GM19099 (cell line): ENCODE data around the gene PAPPA.

Source experiments
- POLR2A ChIP-seq: IDR thresholded peaks from 3 replicates; pipeline ENCODE4 v1.6.1; 2011; ENCODE audit warnings: low read depth; ENCODE audit not compliant: insufficient read length; ENCODE audit errors: extremely low read depth

The PAPPA gene

GRCh38 chr9:116344416-116344815 is 190.8 kb downstream of the PAPPA start:
- TF ChIP-seq POLR2A, result no peak

DNA sequence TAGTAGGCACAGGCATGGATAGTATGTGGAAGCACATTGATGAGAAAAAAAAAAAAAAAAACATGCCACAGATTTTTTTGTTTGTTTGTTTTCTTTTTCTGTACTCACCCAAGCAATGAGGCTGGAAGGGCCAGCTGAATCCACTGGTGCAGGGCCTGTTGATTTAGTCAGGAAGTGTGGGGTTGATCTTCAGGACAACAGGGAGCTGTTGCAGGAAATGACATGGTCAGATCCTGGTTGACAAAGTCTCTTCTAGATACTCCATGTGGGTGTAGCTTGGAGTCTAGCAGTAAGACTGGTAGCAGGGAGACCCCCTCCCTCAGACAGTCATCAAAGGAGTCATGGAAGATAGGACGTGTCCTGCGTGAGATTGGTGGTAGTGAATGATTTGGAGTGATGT is 191.8 kb downstream of the PAPPA start:
- TF ChIP-seq POLR2A, result no peak

DNA sequence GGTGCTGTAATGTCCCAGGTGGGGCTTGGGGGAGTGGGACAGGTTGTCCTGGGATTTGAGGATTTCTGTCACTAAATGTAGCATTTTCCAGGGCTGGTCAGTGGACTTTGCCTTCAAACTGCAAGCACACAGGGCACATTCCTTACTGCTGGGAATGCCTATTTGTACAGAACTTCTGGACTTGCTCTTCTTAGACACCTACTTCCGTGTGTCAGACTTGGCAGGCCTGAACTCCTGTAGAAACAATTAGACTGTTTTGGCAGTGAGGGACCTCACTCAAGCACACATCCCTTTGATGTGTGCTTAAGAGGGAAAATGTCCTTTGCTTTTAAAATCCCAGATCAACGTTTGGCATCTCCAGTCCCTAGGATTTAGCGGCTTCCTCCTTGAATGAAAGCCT is 192.2 kb downstream of the PAPPA start:
- no peak for TF ChIP-seq POLR2A

DNA sequence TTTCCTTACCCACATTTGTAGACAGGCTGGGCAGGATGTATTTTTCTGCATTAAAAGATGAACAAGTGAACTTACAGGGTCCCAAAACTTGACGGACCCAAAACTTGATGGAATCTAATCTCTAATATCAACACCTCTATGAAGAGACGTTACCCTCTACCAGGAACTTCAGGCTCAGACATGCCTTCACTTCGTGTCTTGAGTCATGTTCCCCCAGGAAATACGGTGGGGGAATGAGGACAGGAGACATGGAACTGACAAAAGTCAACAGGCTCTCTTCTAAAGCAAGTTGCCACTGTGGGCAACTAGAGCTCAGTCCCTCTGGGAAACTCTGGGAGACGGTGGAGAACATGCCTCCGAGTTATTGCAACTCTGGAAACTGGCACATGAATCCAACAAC is 196.1 kb downstream of the PAPPA start:
- TF ChIP-seq POLR2A, result no peak

DNA sequence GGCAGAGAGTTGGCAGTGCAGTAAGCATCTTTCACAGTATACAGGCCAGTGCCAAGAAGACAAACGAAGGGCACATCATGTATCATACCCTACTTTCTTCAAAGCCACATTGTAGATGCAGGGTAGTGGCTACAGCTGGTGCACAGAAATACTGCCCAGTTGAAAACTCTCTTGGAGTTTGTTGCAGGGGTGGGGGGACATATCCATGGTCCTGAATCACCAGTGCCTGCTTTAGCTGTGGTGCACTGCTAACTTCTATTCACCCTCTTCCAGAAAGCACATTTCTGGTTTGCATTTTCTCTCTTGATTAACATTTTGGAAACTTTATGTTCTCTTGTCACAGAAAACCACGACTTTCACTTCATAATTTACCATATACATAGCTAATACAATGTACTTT is 196.6 kb downstream of the PAPPA start:
- no peak for TF ChIP-seq POLR2A

GRCh38 chr9:116352958-116353357 is 199.4 kb downstream of the PAPPA start:
- no peak for TF ChIP-seq POLR2A

- TF ChIP-seq POLR2A, result no peak
Observed at GRCh38 chr9:116355153-116355921, 201.7 kb downstream of the PAPPA start.

- TF ChIP-seq POLR2A, result no peak
Observed at GRCh38 chr9:116358251-116358650, 204.7 kb downstream of the PAPPA start.

GRCh38 chr9:116360016-116360415 is 206.4 kb downstream of the PAPPA start:
- no peak for TF ChIP-seq POLR2A

DNA sequence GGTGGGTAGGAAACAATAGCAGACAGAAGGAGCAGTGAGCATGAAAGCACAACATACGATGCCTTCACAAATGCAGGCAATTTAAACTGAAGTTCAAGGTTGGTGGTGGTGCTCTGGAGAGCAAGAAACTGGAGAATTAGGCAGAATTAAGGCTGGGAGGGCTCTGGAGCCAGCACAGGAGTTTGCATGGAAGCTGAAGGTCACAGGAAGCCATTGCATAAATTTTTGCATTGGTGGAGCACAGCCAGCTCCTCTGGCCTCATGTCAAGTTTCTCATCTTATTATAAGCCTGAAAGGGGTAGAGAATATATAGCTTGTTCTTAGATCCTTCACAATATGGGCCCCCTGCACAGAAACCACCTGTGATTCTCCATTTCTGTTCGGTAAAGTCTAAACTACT is 207.4 kb downstream of the PAPPA start:
- TF ChIP-seq POLR2A, result no peak

- no peak for TF ChIP-seq POLR2A
Observed at GRCh38 chr9:116361547-116361946, 208.0 kb downstream of the PAPPA start.

GRCh38 chr9:116362493-116362892 is 208.9 kb downstream of the PAPPA start:
- no peak for TF ChIP-seq POLR2A

DNA sequence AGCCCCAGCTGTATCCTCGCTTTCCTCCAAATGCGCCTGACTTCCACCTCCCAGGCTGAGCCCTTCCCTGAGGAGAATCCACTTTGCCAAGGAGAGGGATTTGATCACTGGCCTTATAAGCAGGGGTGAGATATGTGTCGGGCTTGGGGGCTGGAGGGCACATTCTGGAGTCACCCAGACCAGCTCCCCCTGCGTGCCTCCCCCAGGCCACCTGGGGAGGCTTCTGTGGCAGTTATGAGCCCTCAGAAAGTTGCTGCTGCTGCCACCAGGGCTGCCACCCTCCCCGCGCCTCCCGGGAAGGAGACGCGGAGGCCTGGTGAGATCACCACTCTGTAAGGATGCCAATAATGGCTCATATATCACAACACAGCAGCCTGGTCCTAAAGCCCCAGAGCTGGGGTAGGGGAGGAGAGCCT is 211.5 kb downstream of the PAPPA start:
- TF ChIP-seq POLR2A, result no peak

DNA sequence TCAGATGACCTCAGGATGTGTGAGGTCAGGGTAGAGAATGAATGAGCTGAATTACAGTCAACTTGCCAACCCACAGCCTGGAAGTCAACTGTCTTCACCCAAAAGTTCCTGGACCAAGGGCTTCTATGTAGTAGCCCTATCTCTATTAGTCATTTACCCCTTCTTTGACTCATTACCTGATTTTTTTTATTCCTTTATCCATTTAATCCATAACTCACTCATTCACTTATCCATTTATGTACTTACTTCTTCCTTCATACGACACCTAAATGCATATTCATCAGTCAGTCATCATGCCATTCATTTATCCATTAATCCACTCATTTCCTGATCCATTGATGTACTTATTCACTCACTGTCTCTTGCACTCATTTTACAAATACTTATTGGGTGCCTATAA is 212.7 kb downstream of the PAPPA start:
- TF ChIP-seq POLR2A, result no peak

GRCh38 chr9:116368680-116369079 is 215.1 kb downstream of the PAPPA start:
- TF ChIP-seq POLR2A, result no peak

GRCh38 chr9:116369706-116370105 is 216.1 kb downstream of the PAPPA start:
- TF ChIP-seq POLR2A, result no peak

DNA sequence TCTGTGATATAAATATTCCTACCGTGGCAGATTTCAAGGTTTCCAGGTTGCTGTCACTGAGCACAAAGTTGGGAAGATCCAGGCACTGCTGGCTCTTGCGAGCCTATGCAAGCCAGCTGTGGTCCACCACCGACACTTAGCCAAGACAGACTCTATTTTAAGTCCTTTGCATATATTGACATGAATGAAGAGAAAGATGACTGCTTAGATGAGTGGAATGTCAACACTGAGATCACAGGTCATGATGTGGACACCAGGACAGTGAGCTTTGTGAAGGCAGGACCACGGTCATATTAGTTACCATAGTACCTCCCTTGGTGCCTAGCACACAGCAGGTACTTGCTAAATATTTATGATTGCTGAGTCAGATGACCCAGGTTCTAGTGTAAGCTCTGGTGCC is 217.0 kb downstream of the PAPPA start:
- no peak for TF ChIP-seq POLR2A
